NCI-H1417 (cell line): Measurements from ENCODE around the gene SPECC1.
"Not testable (repeated sequence)": the region's sequence is repeated elsewhere in the genome, so short reads cannot be mapped to it uniquely, and the experiment has no call there.

Experiments used
- DNase-seq, 3 experiments: peaks; one replicate each; lab custom pipeline; 2025; lab: John Stamatoyannopoulos, UW

The SPECC1 gene

DNA sequence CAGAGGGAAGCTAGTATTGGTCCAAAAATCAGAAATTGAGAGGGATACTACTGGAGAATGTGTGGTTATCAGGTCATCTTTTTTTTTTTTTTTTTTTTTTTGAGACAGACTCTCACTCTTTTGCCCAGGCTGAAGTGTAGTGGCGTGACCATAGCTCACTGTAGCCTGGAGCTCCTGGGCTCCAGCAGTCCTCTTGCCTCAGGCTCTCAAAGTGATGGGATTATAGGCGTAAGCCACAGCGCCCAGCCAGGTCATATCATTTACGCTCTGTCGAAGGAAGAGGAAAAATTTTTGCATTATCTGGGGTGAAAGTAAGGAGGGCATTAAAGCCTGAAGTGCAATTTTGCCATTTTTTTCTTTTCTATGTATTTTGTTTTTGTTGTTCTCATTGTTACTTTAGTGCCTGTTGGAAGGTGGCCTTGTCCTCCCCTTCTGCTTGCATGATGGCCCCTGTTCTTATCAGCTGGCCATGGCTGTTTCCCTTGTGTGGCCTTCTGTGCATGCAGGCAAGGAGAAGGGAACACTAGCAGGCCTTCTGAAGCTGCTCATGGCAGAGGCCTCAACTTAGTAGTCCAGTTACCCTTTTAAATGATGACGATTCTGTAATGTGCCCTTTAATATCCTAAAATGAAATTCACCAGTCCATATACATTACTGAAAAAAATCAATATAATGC is 118.3 kb downstream of the SPECC1 start:
- no peak for DNase-seq

DNA sequence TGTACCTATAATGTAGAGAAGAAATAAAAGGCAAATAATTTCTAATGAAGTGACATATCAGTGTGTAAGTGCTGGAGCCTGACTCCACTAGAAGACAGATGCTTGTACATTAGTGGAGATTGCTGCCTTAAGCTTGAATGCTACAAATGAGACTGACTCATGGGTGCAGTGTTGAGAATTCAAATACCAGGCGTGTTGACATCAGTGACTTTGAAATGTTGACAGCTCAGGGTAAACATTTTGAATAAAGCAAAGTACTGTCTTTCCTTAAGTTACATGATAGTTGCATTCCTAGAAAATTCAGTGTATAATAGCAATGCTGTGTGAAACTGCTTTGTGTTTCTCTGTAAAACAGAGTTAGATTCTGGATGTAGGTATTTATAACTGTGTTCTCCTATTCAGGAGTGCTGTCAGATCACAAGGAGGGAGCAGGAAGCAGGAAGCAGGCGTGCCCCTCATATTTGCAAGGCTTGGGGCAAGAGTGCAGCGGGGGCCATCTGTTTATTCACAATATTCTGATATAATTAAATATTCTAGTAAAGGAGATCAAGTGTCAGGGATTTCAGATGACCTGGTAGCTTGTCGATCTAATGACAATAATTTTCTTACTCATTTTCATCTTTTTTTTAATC is 119.0 kb downstream of the SPECC1 start:
- no peak for DNase-seq

DNA sequence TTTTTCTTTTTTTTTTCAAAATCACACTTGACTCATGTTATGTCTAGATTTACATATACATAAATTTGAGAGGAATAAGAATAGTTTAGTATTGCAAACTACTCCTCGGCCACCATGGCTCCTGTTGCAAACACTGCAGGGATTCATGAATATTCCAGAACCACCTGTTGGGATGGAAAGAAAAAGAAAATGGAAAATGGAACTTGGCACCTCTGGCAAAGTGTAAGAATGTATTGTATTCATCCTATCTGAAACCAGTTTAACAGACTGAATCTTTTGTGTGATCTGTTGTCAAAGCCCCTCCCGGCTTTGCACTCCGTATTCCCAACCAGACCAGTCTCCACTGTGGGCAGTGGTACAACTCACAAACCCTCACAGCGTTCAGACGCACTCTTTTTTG is 124.4 kb downstream of the SPECC1 start:
- no peak for DNase-seq

DNA sequence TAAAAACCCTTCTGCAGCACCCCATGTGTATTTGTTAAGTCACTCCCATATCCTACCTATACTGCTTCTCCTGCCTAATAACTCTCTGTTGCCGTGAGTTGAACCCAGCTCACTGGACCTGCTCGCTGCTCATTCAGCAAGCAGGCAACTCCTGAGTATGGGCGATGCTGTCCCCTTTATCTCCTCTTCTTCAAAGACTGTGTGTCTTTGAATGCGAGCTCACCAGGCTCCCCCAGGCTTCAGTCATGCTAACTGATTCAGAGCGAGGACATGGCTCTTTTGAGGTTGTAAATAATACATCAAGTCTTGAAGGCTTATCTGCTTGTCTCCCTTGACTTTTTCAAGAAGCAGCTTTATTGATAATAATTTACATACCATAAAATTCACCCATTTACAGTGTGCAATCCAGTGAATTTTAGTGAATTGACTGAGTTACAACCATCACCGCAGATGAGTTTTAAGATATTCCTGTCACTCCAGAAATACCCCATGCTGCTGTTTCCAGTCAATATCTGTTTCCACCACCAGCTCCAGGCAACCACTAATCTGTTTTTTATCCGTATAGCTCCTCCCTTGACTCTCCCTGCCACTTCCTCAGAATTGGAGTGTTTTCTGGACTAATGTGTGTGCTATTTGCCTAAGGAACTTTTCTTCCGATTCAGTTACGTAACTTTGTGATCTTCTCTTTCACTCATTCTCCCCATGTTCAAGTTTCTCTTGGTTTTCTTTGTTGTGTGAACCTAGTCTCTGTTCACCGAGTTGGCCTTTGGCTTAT is 132.2 kb downstream of the SPECC1 start:
- DNase-seq = no peak

DNA sequence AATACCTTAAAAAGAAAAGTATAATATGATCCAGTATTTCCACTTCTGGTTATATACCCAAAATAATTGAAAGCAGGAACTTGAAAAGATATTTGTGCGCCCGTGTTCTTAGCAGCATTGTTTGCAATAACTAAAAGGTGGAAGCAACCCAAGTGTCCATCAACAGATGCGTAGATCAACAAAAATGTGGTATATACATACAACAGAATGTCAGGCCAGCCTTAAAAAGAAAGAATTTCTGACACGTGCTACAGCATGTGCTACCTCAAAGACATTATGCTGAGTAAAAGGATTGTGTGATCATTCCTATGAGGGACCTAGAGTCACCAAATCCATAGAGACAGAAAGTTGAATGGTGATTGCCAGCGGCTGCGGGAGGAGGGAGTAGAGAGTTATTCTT is 133.1 kb downstream of the SPECC1 start:
- DNase-seq = no peak

DNA sequence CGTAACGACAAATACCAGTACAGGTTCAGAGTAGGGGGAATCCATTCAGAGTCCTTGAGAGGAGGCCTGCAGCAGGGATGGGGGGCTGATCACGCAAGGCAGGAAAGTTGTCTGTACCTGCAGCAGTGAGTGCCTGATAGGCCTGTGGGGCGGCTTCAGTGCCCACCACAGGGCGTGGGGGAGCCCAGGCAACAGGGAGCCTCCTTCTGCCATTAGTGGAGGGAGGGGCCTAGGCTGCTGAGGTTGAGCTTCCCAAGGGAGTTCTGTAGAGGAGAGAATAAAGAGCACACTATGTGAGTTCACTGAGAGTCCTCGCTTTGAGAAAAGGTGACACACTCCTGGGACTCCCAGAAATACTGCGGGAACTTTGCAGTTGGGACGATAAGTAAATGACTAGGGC is 134.6 kb downstream of the SPECC1 start:
- DNase-seq = no peak

DNA sequence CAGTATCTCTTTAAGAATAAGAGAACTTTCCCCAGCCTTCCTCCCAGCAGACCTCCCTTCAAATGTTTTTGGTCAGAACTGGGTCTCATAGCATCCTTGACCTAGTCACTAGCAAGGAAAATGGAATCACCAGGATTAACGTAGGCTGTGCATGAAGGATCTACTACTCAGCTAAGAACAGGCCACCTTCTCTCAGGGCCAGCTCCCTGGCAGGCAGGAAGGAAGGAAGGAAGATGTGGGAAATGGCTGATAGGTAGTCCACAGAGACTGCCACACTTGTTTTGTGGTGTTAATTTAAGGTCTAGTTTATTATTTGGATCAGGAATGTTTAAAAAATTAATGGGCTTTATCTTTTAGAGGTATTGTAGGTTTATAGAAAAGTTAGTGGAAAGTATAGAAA is 136.4 kb downstream of the SPECC1 start:
- DNase-seq = no peak

DNA sequence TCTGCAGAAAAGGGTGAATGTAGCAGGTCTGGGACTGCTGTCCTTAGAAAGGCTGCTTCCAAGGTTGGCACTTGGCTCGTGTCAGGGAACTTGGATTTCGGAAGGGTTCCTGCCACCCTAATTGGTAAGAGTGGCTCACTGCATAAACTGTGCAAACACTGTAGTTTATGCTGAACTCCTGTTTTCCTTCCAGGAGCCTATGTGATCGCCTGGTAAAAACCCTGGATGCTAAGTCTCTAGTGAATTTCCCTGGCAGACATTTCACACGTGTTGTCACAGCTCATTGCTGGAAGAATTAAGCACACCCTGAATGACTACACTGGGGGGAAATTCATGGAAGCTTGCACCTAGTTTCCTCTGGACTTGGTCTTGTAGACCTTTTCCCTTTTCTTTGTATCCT is 140.1 kb downstream of the SPECC1 start:
- no peak for DNase-seq

DNA sequence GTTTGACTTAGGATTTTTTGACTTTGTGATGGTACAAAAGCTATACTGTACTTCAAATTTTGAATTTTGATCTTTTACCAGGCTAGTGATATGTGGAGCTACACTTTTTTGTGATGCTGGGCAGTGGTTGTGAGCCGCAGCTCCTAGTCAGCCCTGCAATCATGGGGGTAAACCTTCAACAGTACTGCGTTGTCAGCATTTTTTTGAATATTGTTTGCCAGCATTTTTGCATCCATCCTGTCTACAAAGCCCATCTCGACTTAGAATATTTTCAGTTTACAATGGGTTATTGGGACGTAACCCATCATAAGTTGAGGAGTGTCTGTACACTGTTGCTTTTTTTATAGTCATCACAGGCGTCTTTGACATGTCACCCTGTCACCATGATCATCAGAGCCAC is 142.0 kb downstream of the SPECC1 start:
- no peak for DNase-seq

DNA sequence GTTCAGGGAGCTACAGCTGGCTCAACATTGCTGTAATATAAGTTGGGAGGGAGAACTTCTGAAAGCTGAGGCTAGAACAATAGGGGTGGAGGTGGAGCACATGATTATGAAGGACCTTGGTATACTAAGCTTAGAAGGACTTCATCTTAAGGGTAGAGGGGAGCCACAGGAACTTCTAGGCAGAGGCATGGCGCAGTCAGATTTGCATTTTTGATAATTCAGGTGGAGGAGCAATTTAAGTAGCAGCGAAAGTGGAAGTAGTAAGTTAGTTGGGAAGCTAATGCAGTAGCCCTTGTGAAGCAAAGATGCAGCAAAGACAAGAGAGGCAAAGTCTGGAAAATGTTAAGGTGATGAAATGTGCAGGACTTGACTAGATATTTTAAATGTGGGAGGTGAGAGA is 144.1 kb downstream of the SPECC1 start:
- DNase-seq = no peak

DNA sequence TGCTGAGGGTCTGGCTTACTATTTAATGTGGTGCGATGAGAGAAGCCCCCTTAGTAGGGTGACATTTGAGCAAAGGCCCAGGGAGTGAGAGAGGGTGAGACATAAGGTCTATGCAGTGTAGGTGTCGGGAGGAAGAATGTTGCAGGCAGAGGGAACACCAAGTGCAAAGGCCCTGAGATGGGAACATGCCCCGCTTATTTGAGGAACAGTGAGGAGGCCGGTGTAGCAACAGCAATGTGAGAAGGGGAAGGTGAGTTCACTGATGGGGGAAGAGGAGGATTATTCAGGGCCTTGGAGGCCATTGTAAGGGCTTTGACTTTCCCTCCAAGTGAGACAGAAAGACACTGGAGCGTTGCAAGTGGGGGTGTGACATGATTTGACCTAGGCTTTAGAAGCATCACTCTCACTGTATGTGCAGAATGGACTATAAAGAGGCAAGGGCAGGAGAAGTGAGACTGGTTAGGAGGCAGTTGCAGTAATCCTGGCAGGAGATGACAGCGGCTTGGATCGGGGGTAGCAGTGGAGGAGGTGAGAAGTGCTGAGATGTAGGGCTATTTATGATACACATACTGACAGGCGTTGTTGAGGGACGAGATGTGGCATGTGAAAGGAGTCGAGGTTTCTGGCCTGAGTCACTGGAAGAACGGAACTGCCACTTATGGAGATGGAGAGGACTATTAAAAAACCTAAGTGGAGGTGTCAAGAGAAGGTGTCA is 145.3 kb downstream of the SPECC1 start:
- no peak for DNase-seq

DNA sequence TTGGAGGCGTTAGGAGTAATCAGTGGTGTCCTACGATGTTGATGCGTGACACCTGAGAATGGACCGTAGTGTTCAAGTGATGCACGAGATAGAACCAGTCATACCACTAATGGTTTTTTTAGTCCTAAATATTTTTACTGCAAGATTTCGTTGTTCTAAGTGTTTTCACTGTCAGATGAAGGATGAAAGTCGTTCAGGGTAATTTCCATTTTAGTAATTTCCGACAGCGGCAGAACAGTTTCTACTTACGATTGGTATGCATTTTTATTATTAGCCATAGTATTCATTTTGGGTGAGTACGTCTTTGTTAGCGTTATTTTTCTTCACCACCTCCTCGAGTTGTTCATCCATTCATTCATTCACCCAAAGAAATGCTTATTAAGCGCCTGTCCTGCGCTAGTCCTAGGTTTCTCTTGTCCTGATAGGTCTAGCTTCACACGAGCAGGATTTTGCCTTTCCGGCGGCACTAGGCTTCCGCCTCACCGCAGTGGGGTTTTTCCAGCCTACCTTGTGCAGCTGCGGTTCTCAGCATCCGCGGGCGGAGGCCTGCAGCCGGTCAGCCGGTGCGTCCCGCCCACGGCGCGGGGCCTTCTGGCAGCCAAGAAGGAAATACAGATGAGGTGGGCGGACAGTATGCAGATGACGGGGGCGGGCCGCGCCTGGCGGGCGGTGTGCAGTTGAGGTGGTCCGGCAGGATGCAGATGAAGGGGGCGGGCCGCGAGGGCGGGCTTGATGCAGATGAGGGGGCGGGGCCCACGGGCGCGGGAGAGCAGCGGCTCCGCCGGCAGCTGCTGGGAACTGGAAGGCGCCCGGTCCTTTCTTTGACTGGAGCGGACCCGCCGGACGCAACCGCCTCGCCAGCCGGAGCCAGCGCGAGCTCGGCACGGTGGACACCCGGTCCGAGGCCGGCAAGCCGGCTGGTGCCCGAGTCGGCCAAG is 146.4 kb downstream of the SPECC1 start:
- peak; percentile 89 to 96 (median 90) for DNase-seq

DNA sequence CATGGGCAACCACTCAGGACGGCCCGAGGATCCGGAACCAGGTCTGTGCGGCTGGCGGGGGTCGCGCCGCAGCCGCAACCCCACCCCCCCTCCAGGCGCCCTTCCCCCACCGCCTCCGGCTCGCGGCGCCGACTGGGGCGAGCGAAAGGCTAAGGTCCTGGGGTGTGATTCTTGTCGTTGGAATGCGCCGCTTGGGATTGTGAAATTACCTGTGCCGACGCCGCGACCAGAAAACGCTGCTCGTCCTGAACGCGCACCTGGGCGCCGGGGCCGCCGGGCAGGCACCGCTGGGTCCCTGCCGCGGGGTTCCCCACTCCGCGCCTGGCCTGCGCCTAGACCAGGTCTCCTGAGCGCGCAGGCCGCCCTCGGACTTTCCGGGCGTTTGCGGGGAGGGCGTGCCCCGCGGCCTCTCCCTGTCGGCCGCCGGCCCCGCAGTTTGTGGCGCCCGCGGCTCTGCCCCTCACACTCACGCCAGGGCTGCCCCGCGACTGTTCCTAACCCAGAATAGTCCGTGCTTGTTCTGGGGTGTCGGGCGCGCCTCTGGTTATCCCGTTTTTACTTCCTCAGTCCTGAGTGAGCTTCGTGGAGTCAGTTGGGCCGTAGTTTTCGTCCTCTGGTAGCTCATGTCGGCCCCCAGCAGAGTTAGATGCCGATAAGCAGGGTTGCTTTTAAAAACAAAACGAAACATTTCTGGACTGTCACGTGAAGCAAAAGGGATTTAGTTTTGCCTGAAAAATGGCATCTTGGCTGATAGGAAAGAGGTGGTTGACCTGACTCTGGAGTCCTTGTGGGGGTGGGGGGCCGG is 147.2 kb downstream of the SPECC1 start:
- peak; percentile 30 to 76 (median 74) for DNase-seq

DNA sequence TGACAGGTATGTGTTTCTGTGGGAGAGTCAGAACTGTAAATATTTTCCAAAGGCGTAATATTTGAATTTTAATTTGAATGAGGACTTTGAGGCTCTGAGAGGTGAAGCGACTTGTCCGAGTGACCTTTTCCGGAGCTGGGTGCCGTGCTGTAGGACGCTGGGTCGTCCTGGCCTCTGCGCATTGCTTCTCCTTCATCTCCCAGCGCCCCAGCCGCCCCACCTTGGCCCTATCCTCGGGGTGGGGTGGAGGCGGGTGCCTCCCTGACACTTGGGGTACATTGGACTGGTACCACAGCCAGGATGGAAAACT is 147.8 kb downstream of the SPECC1 start:
- DNase-seq = no peak

DNA sequence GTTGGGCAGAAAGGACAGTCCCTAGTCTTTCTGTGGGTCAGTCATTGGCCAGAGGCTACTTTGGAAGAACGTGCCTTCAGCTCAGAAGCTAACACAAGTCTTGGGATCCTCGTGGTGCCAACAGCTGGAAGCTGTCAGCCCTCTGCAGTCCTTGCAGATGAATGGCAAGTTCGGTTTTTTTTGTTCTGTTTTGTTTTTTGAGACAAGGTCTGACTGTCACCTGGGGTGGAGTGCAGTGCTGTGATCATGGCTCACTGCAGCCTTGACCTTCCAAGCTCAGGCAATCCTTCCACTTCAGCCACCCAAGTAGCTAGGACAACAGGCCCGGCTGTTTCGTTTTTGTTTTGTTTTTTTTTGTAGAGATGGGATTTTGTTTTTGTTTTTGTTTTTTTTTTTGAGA is 149.4 kb downstream of the SPECC1 start:
- DNase-seq = no peak

DNA sequence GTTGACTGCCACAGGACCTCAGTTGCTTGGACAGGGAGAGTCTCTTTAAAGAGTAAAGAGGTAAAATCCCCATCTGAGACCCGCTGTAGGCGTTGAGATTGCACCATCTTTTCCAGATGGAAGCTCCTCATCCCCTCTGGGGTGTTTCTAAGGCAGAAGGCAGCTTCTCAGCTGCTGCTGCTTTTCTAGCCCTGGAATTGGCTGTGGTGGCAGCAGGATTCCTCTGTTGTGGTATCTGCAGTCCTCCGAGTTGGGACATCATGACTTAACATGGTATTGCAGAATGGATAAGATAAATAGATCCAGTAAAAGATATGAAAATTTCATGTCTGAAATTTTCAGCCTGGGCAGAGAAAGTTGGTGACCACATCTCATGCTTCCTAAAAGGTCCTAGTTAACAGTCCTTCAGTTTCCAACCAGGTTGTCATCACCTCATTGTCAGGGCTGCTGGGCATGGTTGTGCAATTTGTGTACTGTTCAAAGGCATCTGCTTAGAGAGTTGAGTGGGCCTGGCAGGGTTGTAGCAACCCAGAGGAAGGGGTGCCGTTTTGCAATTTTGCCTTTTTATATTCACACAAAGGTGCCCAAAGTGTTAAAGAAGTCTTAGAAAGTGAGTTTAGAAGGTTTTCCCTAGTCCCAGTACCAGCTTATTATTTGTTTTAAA is 150.4 kb downstream of the SPECC1 start:
- DNase-seq = no peak

DNA sequence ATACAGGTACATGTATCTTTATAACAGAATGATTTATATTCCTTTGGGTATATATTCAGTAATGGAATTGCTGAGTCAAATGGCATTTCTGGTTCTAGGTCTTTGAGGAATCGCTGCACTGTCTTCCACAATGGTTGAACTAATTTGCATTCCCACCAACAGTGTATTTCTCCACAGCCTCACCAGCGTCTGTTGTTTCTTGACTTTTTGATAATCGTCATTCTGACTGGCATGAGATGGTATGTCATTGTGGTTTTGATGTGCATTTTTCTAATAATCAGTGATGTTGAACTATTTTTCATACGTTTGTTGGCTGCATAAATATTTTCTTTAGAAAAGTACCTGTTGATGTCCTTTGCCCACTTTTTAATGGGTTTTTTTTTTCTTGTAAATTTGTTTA is 156.4 kb downstream of the SPECC1 start:
- not testable (repeated sequence) for DNase-seq

DNA sequence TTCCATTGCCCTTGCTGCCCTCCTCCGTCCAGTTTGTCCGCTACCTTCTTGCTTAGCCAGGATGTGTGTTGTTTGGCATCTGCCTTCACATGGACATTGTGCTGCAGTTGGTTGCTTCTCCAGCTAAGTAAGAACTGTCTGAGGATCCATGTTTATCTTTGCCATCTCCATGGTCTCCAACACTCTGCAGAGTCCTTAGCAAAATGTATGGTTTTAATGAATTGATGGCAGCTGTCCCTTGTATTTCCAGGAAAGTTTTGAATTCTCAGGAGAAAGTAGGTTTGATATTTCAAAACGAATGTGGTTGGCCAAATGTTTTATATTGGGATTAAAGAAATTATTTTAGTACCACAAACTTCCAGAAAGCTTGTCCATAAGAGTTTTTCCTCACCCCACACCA is 160.9 kb downstream of the SPECC1 start:
- DNase-seq = no peak

DNA sequence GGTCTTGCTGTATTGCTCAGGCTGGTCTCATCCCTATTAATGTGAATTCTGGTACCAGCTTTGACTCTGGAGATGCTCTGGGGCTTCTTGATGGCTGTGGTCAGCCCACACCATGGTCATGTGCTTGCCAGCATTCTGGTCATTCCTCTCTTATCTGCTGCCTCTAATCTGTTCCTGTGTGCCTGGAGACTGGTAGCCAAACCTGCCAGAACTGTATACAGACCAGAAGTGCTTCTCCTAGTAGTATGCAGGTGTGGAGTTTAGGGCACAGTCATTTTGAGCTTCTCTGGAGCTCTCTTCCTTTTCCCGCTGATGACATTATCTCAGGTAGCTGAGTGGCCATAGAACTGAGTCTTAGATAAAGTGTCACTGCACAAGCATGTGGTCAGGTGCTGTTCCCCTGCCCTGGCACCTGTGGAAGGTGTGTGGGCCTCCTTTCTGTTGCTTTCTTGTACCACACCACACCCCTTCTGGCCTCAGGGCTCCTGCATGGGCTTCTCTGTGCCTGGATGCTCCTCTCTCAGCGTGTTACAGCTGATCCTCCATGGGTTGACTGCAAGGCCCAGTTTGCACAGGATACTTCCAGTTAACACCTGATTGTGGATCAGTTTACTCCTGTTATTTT is 162.7 kb downstream of the SPECC1 start:
- DNase-seq = no peak

DNA sequence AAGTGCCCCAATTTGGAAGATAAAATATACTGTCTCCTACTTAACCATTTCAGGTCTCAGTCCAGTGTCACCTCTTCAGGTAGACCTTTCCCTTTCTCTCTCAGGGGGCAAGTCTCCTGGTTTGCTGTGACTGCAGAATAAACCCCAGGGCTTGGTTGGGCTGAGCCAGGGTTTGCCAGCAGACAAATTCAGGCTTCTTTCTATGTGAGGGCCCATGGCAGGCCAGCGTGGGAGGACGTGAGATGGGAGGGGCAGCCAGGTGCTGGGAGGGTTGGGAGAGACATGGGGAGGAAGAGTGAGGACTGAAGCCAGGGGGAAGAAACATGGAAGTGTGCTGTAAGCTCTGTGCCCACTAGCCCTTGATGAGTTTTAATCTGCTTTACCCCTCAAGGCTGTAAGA is 163.2 kb downstream of the SPECC1 start:
- no peak for DNase-seq
